CD4-positive, alpha-beta memory T cell (primary cell): ENCODE results near the gene RMDN2. TPM values are rescaled to one million over a fixed set of nuclear protein-coding genes. Genes with fewer than 3 reads are reported as not detected.
A peak's percentile ranks its signal among the peaks of the same experiment; 100 is the strongest.

ENCODE experiments used
- CTCF ChIA-PET: fragments of 350-600 bp; sonication (Branson Sonifier 250); formaldehyde crosslinking; loops from one replicate; lab custom pipeline; 2021; ENCODE audit warnings: inconsistent platforms; ENCODE audit not compliant: partially characterized antibody; lab: Charles Lee
- POLR2A ChIA-PET: fragments of 350-600 bp; sonication (Branson Sonifier 250); formaldehyde crosslinking; loops from one replicate; lab custom pipeline; 2021; ENCODE audit not compliant: partially characterized antibody; lab: Charles Lee
- DNase-seq, 5 donors: peaks; one replicate each; pipeline versions ENCODE4 v3.0.0 to v3.0.0-alpha.2; 2020 to 2022; ENCODE audit warnings: mixed read lengths in 1 of 5
- H3K27ac ChIP-seq: one replicate; pipeline ENCODE4 v1.7.0; 2013; ENCODE audit warnings: low read depth, low read length
- H3K27me3 ChIP-seq: 2 replicates; pipeline ENCODE4 v1.7.0; 2013; ENCODE audit warnings: mild to moderate bottlenecking, low read length, moderate library complexity; ENCODE audit not compliant: insufficient read depth
- H3K36me3 ChIP-seq: 2 replicates; pipeline ENCODE4 v1.7.0; 2013; ENCODE audit warnings: mild to moderate bottlenecking, low read length, moderate library complexity; ENCODE audit not compliant: insufficient read depth
- H3K4me1 ChIP-seq: 2 replicates; pipeline ENCODE4 v1.7.0; 2013; ENCODE audit warnings: mild to moderate bottlenecking, low read length, moderate library complexity; ENCODE audit not compliant: insufficient read depth
- H3K4me3 ChIP-seq, 2 donors: one replicate each; pipeline ENCODE4 v1.7.0; 2013; ENCODE audit warnings: low read length in 2 of 2, mild to moderate bottlenecking in 1 of 2
- H3K9me3 ChIP-seq, 2 donors: one replicate each; pipeline ENCODE4 v1.7.0; 2013; ENCODE audit warnings: low read length in 2 of 2, control low read depth in 1 of 2; ENCODE audit not compliant: control insufficient read depth in 1 of 2
- H3K27ac Mint-ChIP-seq, 7 donors: one replicate each; pipeline ENCODE4 v1.8.0; 2020 to 2021; ENCODE audit warnings: mixed read lengths in 7 of 7, mild to moderate bottlenecking in 6 of 7, inconsistent platforms in 3 of 7, moderate library complexity in 3 of 7
- H3K27me3 Mint-ChIP-seq, 2 donors: one replicate each; pipeline ENCODE4 v1.8.0; 2020 to 2021; ENCODE audit warnings: mixed read lengths in 2 of 2
- H3K36me3 Mint-ChIP-seq, 2 donors: one replicate each; pipeline ENCODE4 v1.8.0; 2020 to 2021; ENCODE audit warnings: mixed read lengths in 2 of 2, inconsistent platforms in 1 of 2, mild to moderate bottlenecking in 1 of 2
- H3K4me1 Mint-ChIP-seq, 4 donors: one replicate each; pipeline ENCODE4 v1.8.0; 2020 to 2021; ENCODE audit warnings: mixed read lengths in 4 of 4, mild to moderate bottlenecking in 1 of 4
- H3K4me3 Mint-ChIP-seq, 8 donors: one replicate each; pipeline ENCODE4 v1.8.0; 2020 to 2021; ENCODE audit warnings: mixed read lengths in 8 of 8, mild to moderate bottlenecking in 7 of 8, moderate library complexity in 6 of 8, inconsistent platforms in 3 of 8
- H3K9me3 Mint-ChIP-seq, 8 donors: one replicate each; pipeline ENCODE4 v1.8.0; 2020 to 2021; ENCODE audit warnings: mixed read lengths in 8 of 8, mild to moderate bottlenecking in 5 of 8, inconsistent platforms in 3 of 8, moderate library complexity in 1 of 8
- intact Hi-C: fragments of 100-400 bp; cut with micrococcal nuclease; formaldehyde crosslinking; loops from one replicate; pipeline ENCODE4 v1.15.1; 2023
- polyA plus RNA-seq, 2 donors: library from polyadenylated mRNA; unstranded; fragments of 300-500 nt; fragmentation: Illumina TruSeq; gene quantifications; one replicate each; pipeline ENCODE4 v1.2.3, GENCODE V29; 2021
- total RNA-seq, 2 experiments: library from RNA; stranded (reverse); gene quantifications; one replicate each; pipeline ENCODE4 v1.2.3, GENCODE V29; 2021

RMDN2 gene
- total and polyA plus RNA-seq, 4 experiments from 2014 or later: 3.1 to 4.0 (median 3.2) TPM

GRCh38 chr2:37896319-37896718 is 28.8 kb upstream of the RMDN2 start:
- H3K9me3 Mint-ChIP-seq: peaks cover 0 to 7% (median 1%) of the 10 kb centered on the region in 8 donors
- CTCF ChIA-PET: interaction anchor here (1.1 to 3.3 kb wide), 2 partner anchors 19 to 500 kb away, joined by 3 to 18 read pairs; no protein-coding TSS in a partner anchor
- Histone ChIP-seq H3K27me3 (no peaks in the 10 kb centered on the region), H3K4me1 (peaks cover 27% of the 10 kb centered on the region), H3K27ac (no peak overlapping the region), H3K4me3 (no peak overlapping the region), H3K9me3 (no peaks in the 10 kb centered on the region), H3K36me3 (no peaks in the 10 kb centered on the region)
- H3K36me3 Mint-ChIP-seq: peaks cover 0 to 1% of the 10 kb centered on the region in 2 donors
- no peak overlapping the region for H3K27ac Mint-ChIP-seq
- H3K4me1 Mint-ChIP-seq: peaks cover 25 to 31% (median 29%) of the 10 kb centered on the region in 4 donors
- POLR2A ChIA-PET: no interaction called here
- DNase-seq: no peak
- H3K4me3 Mint-ChIP-seq: no peak overlapping the region
- no peaks in the 10 kb centered on the region for H3K27me3 Mint-ChIP-seq
- intact Hi-C loops: loop anchor here (10.0 kb wide), 1 partner anchor 218 kb away; no protein-coding TSS in a partner anchor

- Mint-ChIP-seq H3K4me1 (peaks cover 14 to 19% (median 17%) of the 10 kb centered on the region in 4 donors), H3K27ac (no peak overlapping the region), H3K4me3 (no peak overlapping the region), H3K27me3 (no peaks in the 10 kb centered on the region), H3K9me3 (peaks cover 0 to 8% (median 2%) of the 10 kb centered on the region in 8 donors), H3K36me3 (peaks cover 0 to 1% of the 10 kb centered on the region in 2 donors)
- POLR2A ChIA-PET: no interaction called here
- peaks cover 15% of the 10 kb centered on the region for H3K4me1 ChIP-seq
- H3K9me3 ChIP-seq: no peaks in the 10 kb centered on the region
- no peaks in the 10 kb centered on the region for H3K27me3 ChIP-seq
- no peak overlapping the region for H3K4me3 ChIP-seq
- no peaks in the 10 kb centered on the region for H3K36me3 ChIP-seq
- intact Hi-C loops: loop anchor here (10.0 kb wide), 1 partner anchor 217 kb away; no protein-coding TSS in a partner anchor
- DNase-seq: no peak
- CTCF ChIA-PET: interaction anchor here (2.0 kb wide), 1 partner anchor 20 kb away, joined by 7 read pairs; no protein-coding TSS in a partner anchor
- H3K27ac ChIP-seq: no peak overlapping the region
These were observed 27.6 kb upstream of the RMDN2 start for GRCh38 chr2:37897511-37897910.

GRCh38 chr2:37898448-37898847 is 26.6 kb upstream of the RMDN2 start:
- Mint-ChIP-seq H3K27me3 (peaks cover 0 to 2% of the 10 kb centered on the region in 2 donors), H3K9me3 (peaks cover 0 to 8% (median 2%) of the 10 kb centered on the region in 8 donors), H3K4me1 (peaks cover 4 to 10% (median 7%) of the 10 kb centered on the region in 4 donors), H3K4me3 (no peak overlapping the region), H3K27ac (no peak overlapping the region), H3K36me3 (peaks cover 0 to 1% of the 10 kb centered on the region in 2 donors)
- POLR2A ChIA-PET: no interaction called here
- no peak overlapping the region for H3K27ac ChIP-seq
- no peaks in the 10 kb centered on the region for H3K36me3 ChIP-seq
- H3K9me3 ChIP-seq: no peaks in the 10 kb centered on the region
- H3K27me3 ChIP-seq: no peaks in the 10 kb centered on the region
- no peak for DNase-seq
- peaks cover 6% of the 10 kb centered on the region for H3K4me1 ChIP-seq
- H3K4me3 ChIP-seq: no peak overlapping the region
- CTCF ChIA-PET: interaction anchor here (1.3 to 2.0 kb wide), 2 partner anchors 21 to 483 kb away, joined by 3 to 7 read pairs; no protein-coding TSS in a partner anchor
- intact Hi-C loops: loop anchor here (10.0 kb wide), 1 partner anchor 216 kb away; no protein-coding TSS in a partner anchor

GRCh38 chr2:37902991-37903390 is 22.1 kb upstream of the RMDN2 start:
- DNase-seq: no peak
- Histone ChIP-seq H3K4me3 (no peak overlapping the region), H3K4me1 (no peaks in the 10 kb centered on the region), H3K9me3 (no peaks in the 10 kb centered on the region), H3K36me3 (no peaks in the 10 kb centered on the region), H3K27me3 (no peaks in the 10 kb centered on the region), H3K27ac (no peak overlapping the region)
- Mint-ChIP-seq H3K36me3 (peaks cover 0 to 1% of the 10 kb centered on the region in 2 donors), H3K27ac (no peak overlapping the region), H3K4me1 (no peaks in the 10 kb centered on the region), H3K27me3 (peaks cover 2 to 8% of the 10 kb centered on the region in 2 donors), H3K9me3 (peaks cover 0 to 8% (median 2%) of the 10 kb centered on the region in 8 donors), H3K4me3 (no peak overlapping the region)
- CTCF ChIA-PET: no interaction called here
- intact Hi-C loops: no loop called here
- POLR2A ChIA-PET: no interaction called here

GRCh38 chr2:37904425-37904824 is 20.7 kb upstream of the RMDN2 start:
- no peak overlapping the region for H3K27ac Mint-ChIP-seq
- peaks cover 0 to 1% of the 10 kb centered on the region in 2 donors for H3K36me3 Mint-ChIP-seq
- CTCF ChIA-PET: no interaction called here

GRCh38 chr2:37904993-37905392 is 20.1 kb upstream of the RMDN2 start:
- H3K4me3 Mint-ChIP-seq: no peak overlapping the region
- intact Hi-C loops: no loop called here
- ChIA-PET POLR2A (no interaction called here), CTCF (interaction anchor here (0.9 to 1.3 kb wide), 2 partner anchors 14 to 28 kb away, joined by 3 to 5 read pairs; no protein-coding TSS in a partner anchor)
- peaks cover 0 to under 1% of the 10 kb centered on the region in 2 donors for H3K36me3 Mint-ChIP-seq
- Histone ChIP-seq H3K4me3 (no peak overlapping the region), H3K36me3 (no peaks in the 10 kb centered on the region), H3K4me1 (no peaks in the 10 kb centered on the region), H3K27ac (no peak overlapping the region), H3K9me3 (no peaks in the 10 kb centered on the region), H3K27me3 (no peaks in the 10 kb centered on the region)
- peaks cover 0 to 7% (median 0%) of the 10 kb centered on the region in 8 donors for H3K9me3 Mint-ChIP-seq
- no peaks in the 10 kb centered on the region for H3K4me1 Mint-ChIP-seq
- peaks cover 6 to 8% of the 10 kb centered on the region in 2 donors for H3K27me3 Mint-ChIP-seq
- no peak for DNase-seq
- peak overlapping the region in 1 of 7 donors; percentile 5 for H3K27ac Mint-ChIP-seq

More at GRCh38 chr2:37904425-37904824, 20.7 kb upstream of the RMDN2 start:
- peaks cover 0 to 8% (median under 1%) of the 10 kb centered on the region in 8 donors for H3K9me3 Mint-ChIP-seq
- no peaks in the 10 kb centered on the region for H3K4me1 ChIP-seq
- H3K4me3 Mint-ChIP-seq: no peak overlapping the region
- H3K4me3 ChIP-seq: no peak overlapping the region
- POLR2A ChIA-PET: no interaction called here
- no peak for DNase-seq
- intact Hi-C loops: no loop called here
- no peaks in the 10 kb centered on the region for H3K9me3 ChIP-seq
- H3K36me3 ChIP-seq: no peaks in the 10 kb centered on the region
- no peak overlapping the region for H3K27ac ChIP-seq
- no peaks in the 10 kb centered on the region for H3K27me3 ChIP-seq
- H3K27me3 Mint-ChIP-seq: peaks cover 6 to 8% of the 10 kb centered on the region in 2 donors
- H3K4me1 Mint-ChIP-seq: no peaks in the 10 kb centered on the region

GRCh38 chr2:37906131-37906530 is 19.0 kb upstream of the RMDN2 start:
- peaks cover 0 to 4% (median 0%) of the 10 kb centered on the region in 8 donors for H3K9me3 Mint-ChIP-seq
- CTCF ChIA-PET: interaction anchor here (0.6 to 1.3 kb wide), 2 partner anchors 15 to 289 kb away, joined by 4 to 5 read pairs; no protein-coding TSS in a partner anchor
- DNase-seq: no peak
- POLR2A ChIA-PET: no interaction called here
- Histone ChIP-seq H3K4me1 (no peaks in the 10 kb centered on the region), H3K27me3 (no peaks in the 10 kb centered on the region), H3K27ac (no peak overlapping the region), H3K4me3 (no peak overlapping the region), H3K36me3 (no peaks in the 10 kb centered on the region), H3K9me3 (no peaks in the 10 kb centered on the region)
- H3K4me1 Mint-ChIP-seq: no peaks in the 10 kb centered on the region
- H3K4me3 Mint-ChIP-seq: no peak overlapping the region
- peaks cover 6 to 8% of the 10 kb centered on the region in 2 donors for H3K27me3 Mint-ChIP-seq
- intact Hi-C loops: no loop called here
- H3K36me3 Mint-ChIP-seq: no peaks in the 10 kb centered on the region
- no peak overlapping the region for H3K27ac Mint-ChIP-seq
